NT2/D1 (cell line): ENCODE measurements around the gene WRNIP1.

Experiments used
- DNase-seq: peaks from one replicate; pipeline ENCODE4 v3.0.0-alpha.2; 2011; ENCODE audit warnings: low read depth, low spot score
- H3K27me3 ChIP-seq: 2 replicates; pipeline ENCODE4 v1.6.0; 2011; ENCODE audit warnings: mild to moderate bottlenecking; ENCODE audit not compliant: insufficient read length, insufficient read depth
- H3K36me3 ChIP-seq: 2 replicates; pipeline ENCODE4 v1.6.1; 2011; ENCODE audit warnings: mild to moderate bottlenecking, low read length, mixed read lengths; ENCODE audit not compliant: insufficient read depth, insufficient read length
- H3K4me1 ChIP-seq: 2 replicates; pipeline ENCODE4 v1.5.1; 2011; ENCODE audit not compliant: insufficient read depth, insufficient read length
- H3K4me3 ChIP-seq: 2 replicates; pipeline ENCODE4 v1.5.1; 2011; ENCODE audit warnings: low read depth; ENCODE audit not compliant: insufficient read length
- H3K9ac ChIP-seq: 2 replicates; pipeline ENCODE4 v1.6.0; 2011; ENCODE audit warnings: low read depth; ENCODE audit not compliant: insufficient read length
- H3K9me3 ChIP-seq: 2 replicates; pipeline ENCODE4 v1.5.1; 2011; ENCODE audit warnings: mild to moderate bottlenecking, low read length; ENCODE audit not compliant: insufficient read depth
- SUZ12 ChIP-seq: IDR thresholded peaks from 2 replicates; pipeline ENCODE4 v1.6.1; 2011; ENCODE audit not compliant: insufficient read length, insufficient read depth; ENCODE audit errors: extremely low read depth
- YY1 ChIP-seq: IDR thresholded peaks from 2 replicates; pipeline ENCODE4 v1.6.1; 2011; ENCODE audit not compliant: insufficient read length, insufficient read depth
- ZNF274 ChIP-seq: IDR thresholded peaks from 2 replicates; pipeline ENCODE4 v1.6.1; 2011; ENCODE audit warnings: mild to moderate bottlenecking, low read depth, low read length

The WRNIP1 gene

DNA sequence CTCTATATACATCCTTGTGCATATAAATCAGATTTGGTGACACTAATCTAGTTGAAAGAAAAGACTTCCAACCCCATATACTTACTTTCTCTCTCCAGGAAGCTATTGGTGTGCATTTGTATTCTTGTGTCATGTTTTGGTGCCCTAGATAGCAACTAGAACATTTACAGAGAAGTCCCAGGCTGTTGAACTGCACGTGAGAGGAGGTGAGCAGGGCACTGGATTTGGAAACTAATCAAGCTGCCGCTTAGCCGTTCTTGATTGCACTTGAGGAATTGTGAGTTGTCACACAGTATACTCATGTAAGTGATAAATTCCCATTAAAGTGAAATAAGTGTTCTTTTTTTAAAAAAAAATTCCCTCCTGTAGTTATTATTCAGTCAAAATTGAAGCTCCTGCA lies 7.6 kb downstream of the WRNIP1 start:
- Histone ChIP-seq H3K36me3 (peaks cover 66% of the 10 kb centered on the region), H3K27me3 (no peaks in the 10 kb centered on the region), H3K9ac (no peak overlapping the region), H3K4me1 (peaks cover 2% of the 10 kb centered on the region), H3K4me3 (no peak overlapping the region), H3K9me3 (no peaks in the 10 kb centered on the region)
- TF ChIP-seq ZNF274 (no peak), SUZ12 (no peak), YY1 (no peak)
- DNase-seq = no peak

DNA sequence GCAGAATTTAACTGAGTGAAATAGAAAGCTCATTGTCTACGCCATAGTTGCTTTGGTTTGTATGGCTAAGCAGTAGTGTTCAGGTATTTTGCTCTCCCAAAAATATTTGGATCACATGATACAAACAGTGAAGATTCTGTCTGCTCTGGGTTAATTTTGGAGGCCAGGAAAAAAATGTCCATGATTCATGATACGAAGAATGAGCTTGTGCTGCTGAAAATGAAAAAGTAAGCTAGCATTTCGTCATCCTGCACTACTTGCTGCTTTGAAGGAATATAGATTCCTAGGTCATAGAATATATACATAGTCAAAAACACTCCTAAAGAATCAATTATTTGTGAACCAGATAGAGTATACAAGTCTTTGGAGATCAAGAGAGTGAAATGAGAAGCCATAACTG lies 8.3 kb downstream of the WRNIP1 start:
- TF ChIP-seq ZNF274 (no peak), YY1 (no peak), SUZ12 (no peak)
- DNase-seq = no peak
- Histone ChIP-seq H3K4me1 (peaks cover 2% of the 10 kb centered on the region), H3K9me3 (no peaks in the 10 kb centered on the region), H3K4me3 (no peak overlapping the region), H3K36me3 (peaks cover 67% of the 10 kb centered on the region), H3K9ac (no peak overlapping the region), H3K27me3 (no peaks in the 10 kb centered on the region)

DNA sequence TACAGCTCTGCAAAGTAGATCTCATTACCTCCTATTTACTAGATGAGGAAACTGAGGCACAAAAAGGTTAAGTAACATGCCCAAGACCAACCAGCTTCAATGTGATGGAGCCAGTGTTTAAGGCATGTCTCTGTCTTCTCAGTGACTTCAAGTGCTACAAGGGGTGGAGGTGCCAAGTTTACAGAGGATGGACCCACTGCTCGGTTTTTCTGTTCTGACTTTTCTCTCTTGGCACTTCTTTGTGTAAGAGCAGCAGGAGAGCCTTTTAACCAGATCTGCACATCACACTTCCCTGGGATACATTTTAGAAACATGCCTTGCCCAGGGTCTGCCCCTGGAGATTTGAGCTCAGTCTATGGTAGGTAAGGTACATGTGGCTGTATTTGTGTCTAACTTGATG lies 9.8 kb downstream of the WRNIP1 start:
- H3K36me3 ChIP-seq = peaks cover 74% of the 10 kb centered on the region
- no peaks in the 10 kb centered on the region for H3K27me3 ChIP-seq
- H3K9ac ChIP-seq = no peak overlapping the region
- no peak for DNase-seq
- H3K4me1 ChIP-seq = peaks cover under 1% of the 10 kb centered on the region
- H3K4me3 ChIP-seq = no peak overlapping the region
- no peaks in the 10 kb centered on the region for H3K9me3 ChIP-seq
- TF ChIP-seq ZNF274 (no peak), SUZ12 (no peak), YY1 (no peak)

DNA sequence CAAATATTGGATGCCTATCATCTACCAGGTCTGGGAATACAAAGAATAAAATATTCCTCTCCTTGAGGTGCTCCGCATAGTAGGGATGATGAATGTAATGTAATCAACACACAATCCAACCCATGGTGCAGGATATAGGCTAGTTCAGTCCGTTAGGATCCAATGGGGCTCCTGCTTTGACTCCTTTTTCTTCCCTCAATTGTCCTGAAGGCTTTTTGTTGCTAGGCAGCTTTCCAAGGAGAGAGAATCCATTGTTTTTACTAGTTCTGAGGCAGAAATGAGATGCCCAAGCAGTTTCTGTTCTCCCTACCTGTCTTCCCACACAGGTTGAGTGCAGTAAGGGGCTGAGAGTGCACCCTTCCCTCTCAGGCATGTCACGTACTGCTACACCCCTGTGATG lies 12.1 kb downstream of the WRNIP1 start:
- Histone ChIP-seq H3K4me3 (no peak overlapping the region), H3K9ac (no peak overlapping the region), H3K9me3 (no peaks in the 10 kb centered on the region), H3K27me3 (no peaks in the 10 kb centered on the region), H3K36me3 (peaks cover 79% of the 10 kb centered on the region), H3K4me1 (no peaks in the 10 kb centered on the region)
- no peak for TF ChIP-seq ZNF274
- no peak for TF ChIP-seq SUZ12
- no peak for TF ChIP-seq YY1
- no peak for DNase-seq

DNA sequence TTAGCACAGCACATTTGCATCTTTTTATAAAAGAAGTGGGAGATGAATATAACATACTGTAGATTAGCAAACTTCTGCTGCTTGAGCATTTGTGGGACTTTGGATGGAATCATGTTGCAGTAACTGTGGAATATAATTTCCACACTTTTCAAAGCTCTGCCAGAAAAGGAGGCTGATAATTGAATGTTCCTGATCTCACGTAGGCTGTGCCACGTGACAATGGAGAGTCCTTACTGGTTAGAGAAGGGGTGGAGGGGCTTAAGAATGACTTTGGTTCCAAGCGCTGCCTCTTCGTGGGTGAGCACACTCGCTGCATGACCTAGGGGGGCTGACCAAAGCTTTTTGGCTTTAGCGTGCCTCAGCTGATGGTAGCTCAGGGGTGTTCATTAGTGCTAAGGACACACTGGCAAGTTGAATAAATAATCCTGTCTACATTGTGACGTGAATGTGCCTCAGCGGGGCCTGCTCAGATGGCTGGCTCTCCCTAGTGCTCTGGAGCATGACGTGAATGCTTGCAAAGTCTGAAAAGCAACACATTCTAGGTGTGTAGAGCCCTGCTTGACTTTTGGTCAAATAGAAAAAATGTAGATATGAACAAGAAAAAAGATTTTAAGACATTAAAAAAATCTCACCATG lies 15.0 kb downstream of the WRNIP1 start:
- DNase-seq = no peak
- H3K4me1 ChIP-seq = no peaks in the 10 kb centered on the region
- H3K27me3 ChIP-seq = no peaks in the 10 kb centered on the region
- peaks cover 72% of the 10 kb centered on the region for H3K36me3 ChIP-seq
- TF ChIP-seq ZNF274 (no peak), SUZ12 (no peak), YY1 (no peak)
- H3K4me3 ChIP-seq = no peak overlapping the region
- no peaks in the 10 kb centered on the region for H3K9me3 ChIP-seq
- H3K9ac ChIP-seq = no peak overlapping the region

DNA sequence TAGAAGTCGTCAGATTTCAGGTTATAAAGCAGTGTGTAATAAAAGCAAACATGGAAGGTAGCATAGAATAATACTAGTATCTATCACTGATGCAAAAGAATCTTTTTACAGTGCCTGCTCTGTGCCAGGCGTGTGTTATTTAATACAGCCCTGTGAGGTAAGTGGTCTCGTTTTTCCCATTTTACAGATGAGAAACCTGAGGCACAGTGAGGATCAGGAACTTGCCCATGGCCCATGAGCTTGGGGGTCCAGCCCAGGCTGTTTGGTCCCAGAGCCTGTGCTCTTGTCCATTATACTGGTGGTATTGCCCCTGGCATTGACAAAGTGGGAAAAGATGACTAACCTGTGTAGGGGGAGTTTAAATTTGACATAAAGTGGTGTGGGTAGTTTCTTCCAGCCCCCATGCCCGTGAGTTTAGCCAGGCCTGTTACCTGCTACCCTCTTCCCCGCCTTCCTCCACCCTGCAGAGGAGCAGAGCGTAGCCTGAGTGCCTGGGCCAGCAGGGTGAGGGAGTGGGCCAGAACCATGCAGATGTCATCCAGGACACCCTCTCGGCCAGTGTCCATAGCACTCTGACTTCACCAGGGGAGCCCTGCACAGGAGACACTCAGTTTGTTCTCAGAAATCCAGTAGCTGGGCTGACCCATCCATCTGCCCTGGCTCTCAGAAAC lies 16.6 kb downstream of the WRNIP1 start:
- no peaks in the 10 kb centered on the region for H3K9me3 ChIP-seq
- no peak overlapping the region for H3K9ac ChIP-seq
- no peaks in the 10 kb centered on the region for H3K27me3 ChIP-seq
- peaks cover 72% of the 10 kb centered on the region for H3K36me3 ChIP-seq
- H3K4me3 ChIP-seq = no peak overlapping the region
- no peak for DNase-seq
- no peaks in the 10 kb centered on the region for H3K4me1 ChIP-seq
- TF ChIP-seq YY1 = no peak
- TF ChIP-seq SUZ12 = no peak
- TF ChIP-seq ZNF274 = no peak

DNA sequence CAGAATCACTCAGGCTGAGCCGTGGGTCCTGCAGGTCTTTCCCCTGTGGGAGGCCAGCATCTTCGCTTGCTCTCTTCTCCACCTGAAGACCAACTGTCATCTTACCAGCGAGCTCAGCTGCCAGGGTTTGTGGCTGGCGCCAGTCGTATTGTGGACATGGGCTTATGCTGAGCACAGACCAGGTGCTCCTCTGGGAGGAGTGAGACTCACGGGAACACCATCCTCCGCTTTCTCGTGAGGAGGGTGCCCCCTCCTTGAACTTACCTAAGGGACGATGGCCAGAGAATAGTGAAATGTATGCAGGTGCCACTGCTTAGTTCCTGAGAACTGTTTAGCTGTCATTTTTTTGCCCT lies 17.1 kb downstream of the WRNIP1 start:
- no peaks in the 10 kb centered on the region for H3K9me3 ChIP-seq
- no peaks in the 10 kb centered on the region for H3K27me3 ChIP-seq
- H3K9ac ChIP-seq = no peak overlapping the region
- H3K36me3 ChIP-seq = peaks cover 72% of the 10 kb centered on the region
- no peak for TF ChIP-seq SUZ12
- TF ChIP-seq ZNF274 = no peak
- TF ChIP-seq YY1 = no peak
- no peak for DNase-seq
- no peak overlapping the region for H3K4me3 ChIP-seq
- no peaks in the 10 kb centered on the region for H3K4me1 ChIP-seq
